Smooth muscle cell of the brain vasculature (primary cell): ENCODE data around the gene SCAF4.
"Not testable (repeated sequence)": the region's sequence is repeated elsewhere in the genome, so short reads cannot be mapped to it uniquely, and the experiment has no call there.

ENCODE experiments used
- DNase-seq: peaks from one replicate; pipeline ENCODE4 v3.0.0-alpha.2; 2012; ENCODE audit warnings: low read depth, low spot score

SCAF4 gene

GRCh38 chr21:31737586-31738397 lies 5.9 kb upstream of the SCAF4 start:
- not testable (repeated sequence) for DNase-seq

- DNase-seq, result no peak
These were observed 3.6 kb upstream of the SCAF4 start for GRCh38 chr21:31735511-31735992.

- DNase-seq, result no peak
These were observed 1.7 kb upstream of the SCAF4 start for GRCh38 chr21:31733551-31734149.

- no peak for DNase-seq
These were observed 956 bp upstream of the SCAF4 start for GRCh38 chr21:31732597-31733550.

GRCh38 chr21:31731056-31731856 lies 662 bp downstream of the SCAF4 start:
- DNase-seq, result no peak

GRCh38 chr21:31730712-31731055 lies 1.2 kb downstream of the SCAF4 start:
- DNase-seq, result no peak

GRCh38 chr21:31729622-31730343 lies 2.1 kb downstream of the SCAF4 start:
- no peak for DNase-seq

- DNase-seq, result no peak
These were observed 3.0 kb downstream of the SCAF4 start for GRCh38 chr21:31728952-31729351.

GRCh38 chr21:31728191-31728590 lies 3.7 kb downstream of the SCAF4 start:
- DNase-seq, result no peak

GRCh38 chr21:31727181-31727580 lies 4.7 kb downstream of the SCAF4 start:
- no peak for DNase-seq

GRCh38 chr21:31726407-31726806 lies 5.5 kb downstream of the SCAF4 start:
- DNase-seq, result no peak

- no peak for DNase-seq
These were observed 6.6 kb downstream of the SCAF4 start for GRCh38 chr21:31725202-31725839.

GRCh38 chr21:31724552-31724951 lies 7.4 kb downstream of the SCAF4 start:
- DNase-seq, result no peak

- no peak for DNase-seq
These were observed 10.5 kb downstream of the SCAF4 start for GRCh38 chr21:31721381-31721780.

GRCh38 chr21:31720739-31721138 lies 11.2 kb downstream of the SCAF4 start:
- no peak for DNase-seq

GRCh38 chr21:31720330-31720729 lies 11.6 kb downstream of the SCAF4 start:
- DNase-seq, result no peak

- DNase-seq, result no peak
These were observed 15.8 kb downstream of the SCAF4 start for GRCh38 chr21:31716106-31716505.

GRCh38 chr21:31714741-31715365 lies 17.1 kb downstream of the SCAF4 start:
- DNase-seq, result no peak

GRCh38 chr21:31713973-31714740 lies 17.8 kb downstream of the SCAF4 start:
- no peak for DNase-seq
